ENCODE measurements around the gene WNK2.

WNK2 gene

GRCh38 chr9:93183663-93184431 is at the start of gene WNK2:
WNK2 (plus strand) TSS chr9:93184139; CDS start chr9:93184930, 791 bp downstream.
- no peak for TF ChIP-seq CTCF (IDR thresholded peaks at IDR 0.05; ENCODE audit: control insufficient read depth, insufficient read depth, low read depth, low read length, missing control alignments)
- no peak for DNase-seq (ENCODE audit: low read depth)
- no peak within 1 kb of the TSS for H3K4me3 ChIP-seq (ENCODE audit: control insufficient read depth, low read depth, low read length)

- TF ChIP-seq CTCF (IDR thresholded peaks at IDR 0.05; ENCODE audit: control insufficient read depth, insufficient read depth, low read depth, low read length, missing control alignments) = no peak
- peak overlapping the region; percentile 93 for H3K4me3 ChIP-seq (ENCODE audit: control insufficient read depth, low read depth, low read length)
- DNase-seq (ENCODE audit: low read depth) = no peak
Observed at GRCh38 chr9:93134740-93135444, 49.0 kb upstream of the WNK2 start.

- no peak for DNase-seq (ENCODE audit: low read depth)
- TF ChIP-seq CTCF (IDR thresholded peaks at IDR 0.05; ENCODE audit: control insufficient read depth, insufficient read depth, low read depth, low read length, missing control alignments) = no peak
- no peak overlapping the region for H3K4me3 ChIP-seq (ENCODE audit: control insufficient read depth, low read depth, low read length)
Observed at GRCh38 chr9:93136011-93136440, 47.9 kb upstream of the WNK2 start.

- no peak for TF ChIP-seq CTCF (IDR thresholded peaks at IDR 0.05; ENCODE audit: control insufficient read depth, insufficient read depth, low read depth, low read length, missing control alignments)
- no peak for DNase-seq (ENCODE audit: low read depth)
- no peak overlapping the region for H3K4me3 ChIP-seq (ENCODE audit: control insufficient read depth, low read depth, low read length)
Observed at GRCh38 chr9:93137362-93137761, 46.6 kb upstream of the WNK2 start.

- DNase-seq (ENCODE audit: low read depth) = no peak
- H3K4me3 ChIP-seq (ENCODE audit: control insufficient read depth, low read depth, low read length) = no peak overlapping the region
- no peak for TF ChIP-seq CTCF (IDR thresholded peaks at IDR 0.05; ENCODE audit: control insufficient read depth, insufficient read depth, low read depth, low read length, missing control alignments)
Observed at GRCh38 chr9:93138171-93138764, 45.7 kb upstream of the WNK2 start.

GRCh38 chr9:93139365-93140182 is 44.4 kb upstream of the WNK2 start:
- TF ChIP-seq CTCF (IDR thresholded peaks at IDR 0.05; ENCODE audit: control insufficient read depth, insufficient read depth, low read depth, low read length, missing control alignments) = no peak
- no peak for DNase-seq (ENCODE audit: low read depth)
- no peak overlapping the region for H3K4me3 ChIP-seq (ENCODE audit: control insufficient read depth, low read depth, low read length)

Data from AG09309 (cell line).